Mesenchymal stem cell (in vitro differentiated cells and primary cell): Measurements from ENCODE around the gene PRCD. TPM values are rescaled to one million over a fixed set of nuclear protein-coding genes. Genes with fewer than 3 reads are reported as not detected.

Experiments
- DNase-seq: peaks from one replicate; pipeline ENCODE4 v3.0.0-alpha.2; 2013
- H2AFZ ChIP-seq: one replicate; pipeline ENCODE4 v1.6.1; 2013; ENCODE audit warnings: low read depth, mild to moderate bottlenecking, control low read depth, inconsistent platforms, low read length, moderate library complexity
- H2AK5ac ChIP-seq: 2 replicates; pipeline ENCODE4 v1.6.1; 2013; ENCODE audit warnings: low read length, moderate library complexity, mild to moderate bottlenecking, inconsistent platforms; ENCODE audit not compliant: severe bottlenecking
- H2BK120ac ChIP-seq: one replicate; pipeline ENCODE4 v1.6.1; 2013; ENCODE audit warnings: low read depth, mild to moderate bottlenecking, inconsistent platforms, low read length, moderate library complexity
- H2BK12ac ChIP-seq, 2 experiments: one replicate each; pipeline ENCODE4 v1.6.1; 2013; ENCODE audit warnings: inconsistent platforms in 2 of 2, low read length in 2 of 2, mild to moderate bottlenecking in 2 of 2, moderate library complexity in 2 of 2, control low read depth in 1 of 2
- H2BK15ac ChIP-seq: one replicate; pipeline ENCODE4 v1.6.1; 2013; ENCODE audit warnings: mild to moderate bottlenecking, low read depth, inconsistent platforms; ENCODE audit not compliant: poor library complexity, severe bottlenecking
- H2BK5ac ChIP-seq: 2 replicates; pipeline ENCODE4 v1.6.1; 2013; ENCODE audit warnings: low read depth, mild to moderate bottlenecking, low read length, control low read depth, inconsistent platforms; ENCODE audit not compliant: poor library complexity, severe bottlenecking
- H3K14ac ChIP-seq, 2 experiments: one replicate each; pipeline ENCODE4 v1.6.1; 2013; ENCODE audit warnings: inconsistent platforms in 2 of 2, low read length in 2 of 2, control low read depth in 1 of 2, mild to moderate bottlenecking in 1 of 2, moderate library complexity in 1 of 2
- H3K18ac ChIP-seq, 2 experiments: one replicate each; pipeline ENCODE4 v1.6.1; 2013; ENCODE audit warnings: inconsistent platforms in 2 of 2, low read length in 2 of 2, control low read depth in 1 of 2, low read depth in 1 of 2, mild to moderate bottlenecking in 1 of 2
- H3K23ac ChIP-seq, 2 experiments: one replicate each; pipeline ENCODE4 v1.6.1; 2013; ENCODE audit warnings: inconsistent platforms in 2 of 2, low read length in 2 of 2, mild to moderate bottlenecking in 2 of 2, moderate library complexity in 2 of 2, control low read depth in 1 of 2
- H3K27ac ChIP-seq: 2 replicates; pipeline ENCODE4 v1.5.1; 2013; ENCODE audit warnings: mild to moderate bottlenecking, moderate library complexity, low read length, control low read depth, inconsistent platforms; ENCODE audit not compliant: poor library complexity, severe bottlenecking
- H3K27me3 ChIP-seq, 2 experiments: 2 replicates each; pipeline versions ENCODE4 v1.6.1 to v1.7.0; 2013; ENCODE audit warnings: low read length in 2 of 2, mild to moderate bottlenecking in 2 of 2, moderate library complexity in 2 of 2, control low read depth in 1 of 2, inconsistent platforms in 1 of 2; ENCODE audit not compliant: control insufficient read depth in 1 of 2, insufficient read depth in 1 of 2
- H3K36me3 ChIP-seq, 2 experiments: 2 replicates each; pipeline versions ENCODE4 v1.6.1 to v1.7.0; 2013; ENCODE audit warnings: low read length in 2 of 2, control low read depth in 1 of 2, inconsistent platforms in 1 of 2, low read depth in 1 of 2, mild to moderate bottlenecking in 1 of 2; ENCODE audit not compliant: insufficient read depth in 2 of 2, control insufficient read depth in 1 of 2
- H3K4ac ChIP-seq, 2 experiments: one replicate each; pipeline ENCODE4 v1.6.1; 2013; ENCODE audit warnings: inconsistent platforms in 2 of 2, low read length in 2 of 2, mild to moderate bottlenecking in 2 of 2, moderate library complexity in 2 of 2, control low read depth in 1 of 2, low read depth in 1 of 2
- H3K4me1 ChIP-seq: 2 replicates; pipeline ENCODE4 v1.6.1; 2013; ENCODE audit warnings: low read depth, low read length, control low read depth; ENCODE audit not compliant: control insufficient read depth, insufficient read depth
- H3K4me2 ChIP-seq: 2 replicates; pipeline ENCODE4 v1.6.1; 2013; ENCODE audit warnings: low read length, mild to moderate bottlenecking, inconsistent platforms; ENCODE audit not compliant: poor library complexity, severe bottlenecking
- H3K4me3 ChIP-seq, 2 experiments: 2 replicates each; pipeline versions ENCODE4 v1.5.1 to v1.7.0; 2013; ENCODE audit warnings: low read length in 2 of 2, mild to moderate bottlenecking in 2 of 2, control low read depth in 1 of 2, low read depth in 1 of 2; ENCODE audit not compliant: insufficient read depth in 1 of 2
- H3K79me1 ChIP-seq: replicated peaks from 2 replicates; pipeline ENCODE4 v1.6.1; 2013; ENCODE audit warnings: mild to moderate bottlenecking, control low read depth, low read length, inconsistent platforms; ENCODE audit not compliant: poor library complexity, severe bottlenecking
- H3K9ac ChIP-seq: 2 replicates; pipeline ENCODE4 v1.7.0; 2013; ENCODE audit warnings: mild to moderate bottlenecking, low read length, moderate library complexity
- H3K9me3 ChIP-seq: 2 replicates; pipeline ENCODE4 v1.7.0; 2013; ENCODE audit warnings: mild to moderate bottlenecking, low read length; ENCODE audit not compliant: control insufficient read depth
- H4K8ac ChIP-seq: one replicate; pipeline ENCODE4 v1.6.1; 2013; ENCODE audit warnings: inconsistent platforms, mild to moderate bottlenecking, low read length, moderate library complexity
- H4K91ac ChIP-seq: one replicate; pipeline ENCODE4 v1.6.1; 2013; ENCODE audit warnings: mild to moderate bottlenecking, low read length, inconsistent platforms
- WGBS: methylation state at CpG from one replicate; pipeline ENCODE4 v1.1.7; 2013; ENCODE audit warnings: mixed read lengths; 5-methylcytosine and 5-hydroxymethylcytosine counted together
- polyA plus RNA-seq, 2 experiments: library from polyadenylated mRNA; stranded (reverse); fragments of 200-250 nt; gene quantifications; one replicate each; pipeline ENCODE4 v1.2.3, GENCODE V29; 2013

PRCD gene
- 13.5 TPM for polyA plus RNA-seq (2013, experiment 1 of 2)
- 14.0 TPM for polyA plus RNA-seq (2013, experiment 2 of 2)

- Histone ChIP-seq H2BK5ac (no peak within 1 kb of the TSS), H3K27ac (peak within 1 kb of the TSS; percentile 65), H3K9me3 (no peaks in the 10 kb centered on the region), H4K91ac (peak within 1 kb of the TSS; percentile 97), H2AFZ (no peak within 1 kb of the TSS), H3K4me3 (peak within 1 kb of the TSS; percentile 32 to 75), H3K9ac (peak within 1 kb of the TSS; percentile 77), H3K36me3 (peaks cover 2 to 8% of the 10 kb centered on the region in 2 experiments), H3K79me1 (no peaks in the 10 kb centered on the region), H4K8ac (peak within 1 kb of the TSS; percentile 49), H2BK12ac (peak within 1 kb of the TSS; percentile 80 to 88), H2AK5ac (peak within 1 kb of the TSS; percentile 28), H3K23ac (peak within 1 kb of the TSS in 1 of 2 experiments; percentile 57), H2BK120ac (peak within 1 kb of the TSS; percentile 99), H3K27me3 (peaks cover 0 to 6% of the 10 kb centered on the region in 2 experiments), H3K4me1 (peaks cover 44% of the 10 kb centered on the region), H3K14ac (peak within 1 kb of the TSS in 1 of 2 experiments; percentile 92), H3K4me2 (peak within 1 kb of the TSS; percentile 80), H3K18ac (peak within 1 kb of the TSS; percentile 95 to 99), H3K4ac (peak within 1 kb of the TSS; percentile 95 to 97), H2BK15ac (peak within 1 kb of the TSS; percentile 73)
- 91% methylated on average over 21 of the region's 22 CpGs for WGBS
- peak; percentile 34 for DNase-seq
Measured at GRCh38 chr17:76539631-76540271, at the start of gene PRCD. PRCD (plus strand) TSS chr17:76540044; CDS start chr17:76540142, 98 bp downstream.

- Histone ChIP-seq H3K4me1 (peaks cover 54% of the 10 kb centered on the region), H3K9ac (no peak overlapping the region), H3K9me3 (no peaks in the 10 kb centered on the region), H3K4me3 (no peak overlapping the region), H3K18ac (peak overlapping the region in 1 of 2 experiments; percentile 61), H3K79me1 (peaks cover 37% of the 10 kb centered on the region), H2AFZ (no peak overlapping the region), H2BK120ac (no peak overlapping the region), H2BK12ac (peak overlapping the region in 1 of 2 experiments; percentile 75), H2BK15ac (no peak overlapping the region), H3K27ac (no peak overlapping the region), H3K23ac (no peak overlapping the region), H2AK5ac (peak overlapping the region; percentile 84), H3K14ac (no peak overlapping the region), H2BK5ac (no peak overlapping the region), H3K4me2 (no peak overlapping the region), H4K8ac (no peak overlapping the region), H4K91ac (peak overlapping the region; percentile 71), H3K27me3 (peaks cover 0 to 11% of the 10 kb centered on the region in 2 experiments), H3K36me3 (peaks cover 0 to 41% of the 10 kb centered on the region in 2 experiments), H3K4ac (peak overlapping the region in 1 of 2 experiments; percentile 25)
- DNase-seq, result no peak
- 97% methylated on average over 10 of the region's 10 CpGs for WGBS
Measured at GRCh38 chr17:76490112-76490710, 49.6 kb upstream of the PRCD start.

DNA sequence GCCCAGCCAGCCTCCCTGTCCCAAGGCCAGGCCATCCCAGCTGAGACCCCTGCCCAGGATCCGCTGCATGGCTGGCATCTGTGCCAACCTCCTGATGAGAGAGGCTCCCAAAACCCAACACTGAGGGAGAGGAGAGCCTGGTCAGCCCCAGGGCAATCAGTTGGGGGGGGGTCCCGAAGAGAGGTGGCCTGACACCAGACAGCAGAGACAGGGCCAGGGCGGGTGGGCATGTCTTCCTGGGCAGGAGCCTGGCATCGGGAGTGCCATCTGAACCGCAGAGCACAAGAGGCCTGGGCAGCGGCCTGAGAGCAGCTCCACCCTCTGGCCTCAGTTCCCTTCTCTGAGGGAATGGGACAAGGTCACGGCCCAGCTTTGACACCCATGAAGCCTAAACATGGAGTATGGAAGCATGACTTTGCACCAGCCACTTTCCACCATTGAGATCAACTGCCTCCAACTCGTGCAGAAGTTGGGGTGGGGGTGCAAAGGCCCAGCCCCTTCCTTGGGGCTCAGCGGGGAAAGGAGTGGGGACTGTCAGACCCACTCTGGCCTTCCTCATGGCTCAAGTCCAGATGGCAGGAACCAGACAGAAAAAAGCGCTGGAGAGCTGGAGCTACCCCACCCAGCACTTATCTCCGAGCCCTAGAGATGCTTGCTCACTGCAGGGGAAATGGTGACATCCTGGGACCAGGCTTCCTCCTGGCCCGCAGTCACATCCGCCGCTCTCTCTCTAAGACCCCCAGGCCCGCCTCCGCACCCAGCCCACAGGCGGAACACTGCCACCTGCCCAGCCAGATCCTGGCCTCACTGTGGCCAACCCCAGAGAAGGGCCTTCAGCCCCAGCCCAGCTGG lies 48.3 kb upstream of the PRCD start:
- Histone ChIP-seq H3K27ac (peak overlapping the region; percentile 95), H3K36me3 (peaks cover 0 to 51% of the 10 kb centered on the region in 2 experiments), H3K9me3 (no peaks in the 10 kb centered on the region), H3K9ac (no peak overlapping the region), H4K8ac (peak overlapping the region; percentile 59), H3K4me1 (peaks cover 61% of the 10 kb centered on the region), H3K23ac (no peak overlapping the region), H2BK120ac (peak overlapping the region; percentile 80), H3K14ac (peak overlapping the region in 1 of 2 experiments; percentile 53), H3K79me1 (peaks cover 37% of the 10 kb centered on the region), H3K4me3 (no peak overlapping the region), H2AK5ac (peak overlapping the region; percentile 93), H2BK15ac (peak overlapping the region; percentile 84), H3K18ac (peak overlapping the region in 1 of 2 experiments; percentile 95), H2AFZ (no peak overlapping the region), H2BK12ac (peak overlapping the region; percentile 82 to 86), H4K91ac (peak overlapping the region; percentile 64), H3K4me2 (no peak overlapping the region), H2BK5ac (peak overlapping the region; percentile 5), H3K27me3 (peaks cover 0 to 15% of the 10 kb centered on the region in 2 experiments), H3K4ac (peak overlapping the region; percentile 29 to 68)
- WGBS, result 96% methylated on average over 17 of the region's 17 CpGs
- DNase-seq, result no peak
